HG03039 (cell line): ENCODE results near the gene CAPN5.

Experiments
- ATAC-seq: cut with Tn5 transposase; IDR thresholded peaks from one replicate; pipeline ENCODE4 v1.9.1; 2021; ENCODE audit warnings: mild to moderate bottlenecking, moderate library complexity; ENCODE audit not compliant: unreplicated experiment

Gene CAPN5

DNA sequence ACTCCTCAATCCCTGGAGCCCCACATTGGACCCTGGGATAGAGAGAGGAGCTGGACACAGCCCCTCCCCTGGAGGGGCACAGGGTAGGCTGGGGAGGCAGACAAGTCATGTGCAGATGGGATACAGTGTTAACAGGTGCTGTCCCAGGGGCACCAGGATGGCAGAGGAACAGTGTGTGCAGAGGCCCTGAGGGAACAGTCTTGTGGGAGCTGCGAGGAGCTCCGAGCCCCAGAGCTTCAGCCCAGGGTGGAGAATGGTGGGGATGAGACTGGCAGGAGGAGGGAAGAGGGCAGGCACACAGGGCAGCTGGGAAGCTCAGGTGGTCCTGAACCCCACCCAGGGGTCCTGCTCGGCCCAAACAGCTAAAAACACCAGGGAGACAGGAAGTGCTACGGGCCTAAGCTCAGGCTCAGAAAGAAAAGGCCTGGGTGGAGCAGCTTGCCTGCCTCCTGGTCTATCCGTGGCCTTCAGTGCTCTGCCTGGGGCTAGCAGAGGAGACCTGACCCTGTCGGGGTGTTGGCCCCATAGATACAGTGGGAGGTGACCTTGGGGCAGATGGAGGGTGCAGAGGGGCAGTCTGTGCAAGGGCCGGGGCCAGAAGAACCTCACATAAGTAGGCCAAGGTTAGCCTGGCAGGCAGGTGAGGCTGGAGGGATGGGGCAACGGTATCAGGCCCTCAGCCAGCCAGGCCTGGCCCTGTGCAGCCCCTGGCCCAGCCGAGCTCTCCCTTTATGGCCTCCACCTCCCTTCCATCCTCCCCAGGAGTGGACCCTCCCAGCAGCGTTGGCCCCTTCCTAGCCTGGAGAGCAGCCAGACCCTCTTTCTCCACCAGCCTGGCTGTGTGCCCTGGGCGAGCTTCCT lies 15.4 kb downstream of the CAPN5 start:
- ATAC-seq: no peak

DNA sequence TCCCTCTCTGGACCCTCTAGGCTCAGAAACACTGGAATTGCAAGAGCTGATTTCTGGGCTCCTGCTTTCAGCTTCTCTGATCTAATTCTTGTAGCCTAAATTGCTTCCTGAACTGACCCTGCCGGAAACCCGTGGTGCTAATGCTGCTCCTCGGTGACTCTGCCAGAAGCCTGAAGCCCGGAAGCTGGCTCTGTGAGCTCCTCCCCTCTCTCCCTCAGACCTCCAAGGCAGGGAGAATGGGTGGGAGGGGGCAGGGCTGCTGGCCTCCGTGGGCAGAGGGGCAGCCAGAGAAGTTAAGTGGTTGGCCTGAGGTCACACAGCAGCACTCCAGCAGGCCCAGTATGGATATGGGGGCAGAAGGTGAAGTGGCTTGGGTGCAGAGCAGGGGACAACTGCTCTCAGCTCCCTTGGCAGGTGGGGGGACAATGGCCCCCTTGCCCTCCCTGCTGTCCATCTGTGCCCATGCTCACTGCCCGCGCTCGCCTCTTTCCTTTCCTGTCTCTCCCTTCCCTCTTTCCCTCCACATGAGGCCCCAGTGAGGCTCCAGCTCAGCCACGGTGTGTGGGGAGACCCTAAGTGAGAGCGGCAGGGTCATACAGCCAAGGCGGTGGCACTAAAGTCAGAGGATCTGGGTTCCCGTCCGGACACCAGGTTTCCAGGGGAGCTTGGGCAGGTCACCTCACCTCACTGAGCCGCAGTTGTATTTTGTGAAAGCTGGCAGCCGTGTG lies 16.2 kb downstream of the CAPN5 start:
- no peak for ATAC-seq

DNA sequence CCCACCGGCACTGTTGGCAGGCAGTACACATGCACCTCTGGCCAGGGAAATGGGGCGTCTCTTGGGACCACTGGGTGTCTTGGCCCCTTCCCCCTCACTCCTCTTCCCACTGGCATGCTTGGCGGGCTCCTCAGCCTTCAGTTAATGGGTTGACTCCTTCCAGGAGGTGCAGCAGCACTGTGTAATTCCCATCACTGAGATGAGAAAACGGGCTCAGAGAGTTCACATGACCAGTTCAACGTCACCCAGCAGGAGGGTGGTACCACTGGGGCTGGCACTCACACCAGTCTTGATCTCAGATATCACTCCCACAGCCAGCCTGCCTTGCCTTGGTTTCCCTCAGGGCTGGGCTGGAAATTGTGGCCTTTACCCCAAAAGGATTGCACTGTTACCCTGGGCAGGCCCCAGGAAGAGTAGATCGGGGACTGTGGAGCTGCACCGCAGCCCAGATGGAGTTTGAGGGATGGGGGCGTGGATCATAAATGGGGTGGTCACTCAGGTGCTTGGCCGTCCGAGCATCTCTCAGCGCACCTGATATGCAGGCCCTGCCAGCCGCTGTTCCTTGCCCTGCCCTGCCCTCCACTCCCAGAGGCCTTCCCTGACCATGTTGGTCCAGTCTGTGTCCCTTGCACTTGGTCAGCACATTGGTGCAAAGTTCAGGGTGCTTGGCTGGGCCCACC lies 16.9 kb downstream of the CAPN5 start:
- ATAC-seq: no peak

DNA sequence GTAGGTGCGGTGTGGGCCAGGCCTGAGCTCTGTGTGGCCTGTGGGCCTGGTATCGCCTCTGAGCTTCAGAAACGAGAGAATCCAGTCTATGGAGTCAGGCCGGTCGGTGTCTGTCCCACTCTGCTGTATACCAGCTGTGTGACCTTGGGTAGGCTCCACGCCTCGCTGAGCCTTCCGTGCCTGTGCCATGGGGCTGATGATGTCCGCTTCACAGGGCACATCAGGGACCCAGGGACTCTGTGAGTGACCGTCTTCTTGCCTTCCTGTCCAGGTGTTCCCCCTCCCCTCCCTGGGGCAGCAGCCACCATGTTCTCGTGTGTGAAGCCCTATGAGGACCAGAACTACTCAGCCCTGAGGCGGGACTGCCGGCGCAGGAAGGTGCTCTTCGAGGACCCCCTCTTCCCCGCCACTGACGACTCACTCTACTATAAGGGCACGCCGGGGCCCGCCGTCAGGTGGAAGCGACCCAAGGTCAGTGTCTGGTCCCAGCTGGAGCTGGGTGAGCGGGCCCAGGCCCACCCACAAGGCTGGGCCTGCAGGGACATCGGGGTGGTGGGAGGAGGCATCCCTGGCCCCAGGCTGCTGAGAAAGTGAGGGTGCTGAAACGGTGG lies 17.9 kb downstream of the CAPN5 start:
- ATAC-seq: no peak

DNA sequence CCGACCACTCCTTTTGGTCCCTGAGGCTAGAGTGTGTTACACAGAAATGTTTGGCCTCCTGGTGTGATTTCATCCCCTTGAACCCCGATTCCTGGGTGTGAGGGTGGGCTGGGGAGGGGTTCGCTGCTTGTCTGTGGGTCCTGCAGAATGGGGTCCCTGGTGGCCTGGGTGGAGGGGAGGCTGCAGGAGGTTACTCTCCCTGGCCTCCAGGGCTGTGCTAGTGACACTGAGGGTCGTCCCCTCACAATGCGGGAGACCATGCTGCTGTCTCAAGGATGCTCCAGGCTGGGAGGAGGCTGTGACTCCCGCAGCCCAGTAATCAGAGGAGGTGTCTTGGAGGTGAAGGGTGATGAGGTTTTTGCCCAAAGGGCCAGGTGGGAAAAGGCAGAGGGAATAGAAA lies 18.9 kb downstream of the CAPN5 start:
- no peak for ATAC-seq

DNA sequence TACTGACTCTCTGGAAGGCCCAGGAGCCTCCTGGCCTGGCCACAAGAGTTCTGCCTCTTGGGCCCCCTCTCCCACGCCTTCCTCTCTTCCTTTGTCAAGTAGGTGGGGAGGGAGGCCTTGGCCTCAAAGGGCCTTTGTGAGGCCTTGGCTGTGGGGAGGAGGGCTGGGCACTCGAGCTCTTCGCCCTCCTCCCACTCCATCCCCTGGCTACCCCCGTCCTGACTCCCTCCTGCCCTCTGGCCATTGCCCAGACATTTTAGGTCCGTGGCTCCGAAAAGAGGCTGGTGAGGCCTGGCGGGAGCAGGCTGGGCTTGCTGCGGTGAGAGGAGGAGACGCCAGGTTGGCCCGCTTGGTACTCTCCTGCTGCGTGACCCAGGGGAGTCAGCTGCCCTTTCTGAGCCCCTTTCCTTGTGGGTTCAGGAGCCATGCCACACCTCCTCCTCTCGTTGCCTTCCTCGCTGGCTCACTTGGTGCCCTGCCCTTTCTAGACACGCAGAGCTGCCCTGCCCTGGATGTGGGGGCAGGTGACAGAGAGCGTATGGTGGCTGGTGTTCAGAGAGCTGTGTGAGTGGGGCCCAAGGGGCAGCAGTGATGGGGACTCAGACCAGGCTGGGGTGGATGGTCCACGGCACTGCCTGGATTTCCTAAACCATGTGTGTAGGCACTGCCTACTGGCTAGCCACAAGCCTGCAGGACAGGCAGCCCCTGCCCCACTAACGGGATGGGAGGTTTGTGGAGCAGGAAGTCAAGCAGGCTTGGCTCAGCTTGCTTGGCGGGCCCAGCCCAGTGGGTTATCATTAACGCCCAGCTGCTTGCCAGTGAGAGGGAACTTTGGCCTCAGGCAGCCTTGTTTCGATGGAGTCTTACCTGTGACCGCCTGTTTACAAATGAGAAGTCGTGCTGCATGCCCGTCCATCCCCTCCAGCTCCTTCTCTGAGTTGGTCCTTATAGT lies 20.0 kb downstream of the CAPN5 start:
- no peak for ATAC-seq

DNA sequence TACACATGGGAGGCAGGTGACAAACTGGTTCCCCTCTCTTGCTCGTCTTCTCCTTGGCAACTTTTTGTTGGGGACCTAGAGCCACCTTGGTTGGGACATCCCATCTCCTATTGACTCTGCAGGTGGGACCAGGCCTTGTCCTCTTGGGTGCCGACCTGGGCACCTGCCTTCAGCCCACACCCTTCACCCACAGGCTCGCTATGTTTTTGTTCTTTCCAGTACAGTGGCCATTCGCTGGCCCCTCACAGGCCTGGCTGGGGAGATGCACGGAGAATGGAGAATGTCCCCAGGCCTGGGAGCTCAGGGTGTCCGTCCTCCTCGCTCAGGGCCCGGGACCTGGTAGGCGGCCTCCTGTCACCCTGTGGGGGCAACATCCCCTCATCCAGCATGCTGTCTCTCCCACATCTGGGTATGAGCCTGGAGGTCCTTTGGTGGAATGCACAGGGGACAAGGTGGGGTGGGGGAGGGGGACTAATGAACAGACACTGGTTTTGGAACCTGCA lies 21.0 kb downstream of the CAPN5 start:
- no peak for ATAC-seq

DNA sequence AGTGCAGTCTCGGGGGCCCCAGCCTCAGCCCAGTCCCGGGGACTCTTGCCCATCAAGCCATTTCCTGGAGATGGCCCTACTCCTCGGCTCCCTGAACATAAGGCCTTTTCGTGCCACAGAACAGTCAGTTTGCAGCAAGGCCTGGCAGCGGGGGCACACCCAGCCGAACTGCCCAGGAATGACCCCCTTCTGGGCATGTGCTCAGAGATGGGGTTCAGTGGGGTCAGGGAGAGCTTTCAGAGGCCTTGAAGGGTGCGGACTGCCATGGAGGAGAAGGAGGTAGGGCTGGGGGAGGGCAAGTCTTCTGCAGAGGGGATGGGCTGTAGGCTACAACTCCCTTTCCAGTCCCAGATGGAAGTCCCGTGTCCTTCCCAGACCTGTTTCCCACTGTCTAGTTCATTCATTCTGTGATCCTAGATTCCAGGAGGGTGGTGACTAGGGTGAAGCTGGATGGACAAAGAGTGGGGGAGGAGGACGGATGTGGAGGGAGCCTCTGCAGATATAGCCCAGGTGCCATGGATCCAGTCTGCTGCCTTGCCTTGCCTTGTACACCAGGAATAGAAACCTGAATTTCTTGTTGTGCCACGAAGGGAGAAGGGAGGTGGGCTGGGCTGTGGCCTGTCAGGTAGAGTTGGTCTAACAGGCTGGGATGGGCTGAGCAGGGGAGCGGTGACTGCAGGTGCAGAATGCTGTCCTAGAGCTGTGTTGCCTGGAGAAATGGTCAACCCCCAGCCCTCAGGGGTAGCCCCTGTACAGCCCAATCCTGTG lies 21.6 kb downstream of the CAPN5 start:
- no peak for ATAC-seq

DNA sequence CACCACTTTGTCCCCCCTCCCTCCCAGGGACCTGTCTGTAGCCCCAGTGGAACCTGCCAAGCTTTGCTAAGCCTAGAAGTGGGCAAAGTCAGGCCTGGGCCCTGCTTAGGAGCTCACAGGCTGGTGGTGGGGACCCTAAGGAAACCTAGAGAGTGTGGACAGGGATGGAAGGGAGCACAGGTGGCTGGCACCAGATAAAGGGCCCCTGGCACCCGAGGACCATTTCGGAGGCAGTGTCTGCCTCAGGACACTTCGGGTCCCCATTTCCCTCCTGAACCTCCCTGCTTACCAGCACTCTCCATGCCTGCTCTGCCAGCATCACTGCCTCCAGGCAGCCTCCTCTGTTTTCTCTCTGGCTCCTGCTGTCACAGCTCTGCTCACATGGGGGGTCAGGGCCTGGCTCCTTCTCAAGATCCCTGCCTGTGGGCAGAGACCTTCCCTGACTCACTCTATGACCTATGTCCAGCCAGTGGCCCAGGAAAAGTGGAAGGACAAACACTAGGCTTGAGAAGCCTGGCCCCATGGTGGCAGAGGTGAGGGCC lies 22.3 kb downstream of the CAPN5 start:
- ATAC-seq: no peak

DNA sequence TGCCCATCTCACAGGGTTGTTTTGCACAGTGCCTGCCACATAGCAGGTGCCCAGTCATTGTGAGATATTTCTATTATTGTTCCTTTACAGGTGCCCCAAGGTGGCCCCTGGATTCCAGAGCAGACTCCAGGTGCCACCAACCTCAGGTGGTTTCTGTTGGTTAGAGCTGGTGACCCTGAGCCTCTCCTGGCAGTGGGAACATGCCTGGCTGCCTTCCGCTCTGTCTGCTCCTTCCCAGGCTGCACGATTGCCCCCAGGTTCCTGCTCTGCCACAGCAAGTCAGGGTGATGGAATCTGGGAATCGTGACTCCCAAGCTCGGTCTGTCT lies 23.2 kb downstream of the CAPN5 start:
- no peak for ATAC-seq

DNA sequence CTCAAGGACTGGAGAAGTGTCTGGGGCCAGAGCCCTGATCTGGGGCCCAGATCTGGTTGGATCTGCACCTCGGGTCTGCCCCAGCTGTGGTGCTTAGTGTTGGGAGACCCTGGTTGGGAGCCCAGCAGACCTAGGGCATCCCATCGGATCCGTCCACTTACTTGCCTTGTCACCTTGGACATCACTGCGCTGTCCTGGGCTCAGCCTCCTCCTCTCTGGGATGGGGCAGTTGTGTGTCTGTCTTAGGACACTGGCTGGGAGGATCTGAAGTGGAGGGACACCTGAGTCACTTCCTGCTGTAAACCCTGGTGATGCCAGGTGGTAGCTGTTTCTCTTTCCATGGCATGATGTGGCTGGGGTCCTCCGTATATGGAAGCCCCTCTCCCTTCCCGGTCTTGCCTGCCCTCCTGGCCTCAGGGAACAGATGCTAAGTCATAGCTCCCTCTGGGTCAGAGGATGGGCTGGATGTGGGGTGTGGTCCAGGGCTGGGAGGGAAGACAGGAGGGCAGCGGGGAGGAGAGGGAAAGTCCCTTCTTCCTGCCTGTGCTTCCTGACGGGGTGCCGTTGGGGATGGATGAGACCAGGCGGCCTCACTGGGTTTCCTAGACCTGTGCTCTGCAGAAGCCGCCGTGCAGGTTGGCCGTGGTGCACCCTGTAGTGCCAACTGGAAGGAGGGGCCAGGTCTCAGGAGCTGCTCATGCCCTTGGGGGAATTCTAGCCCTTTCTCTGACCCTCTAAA lies 23.8 kb downstream of the CAPN5 start:
- no peak for ATAC-seq

DNA sequence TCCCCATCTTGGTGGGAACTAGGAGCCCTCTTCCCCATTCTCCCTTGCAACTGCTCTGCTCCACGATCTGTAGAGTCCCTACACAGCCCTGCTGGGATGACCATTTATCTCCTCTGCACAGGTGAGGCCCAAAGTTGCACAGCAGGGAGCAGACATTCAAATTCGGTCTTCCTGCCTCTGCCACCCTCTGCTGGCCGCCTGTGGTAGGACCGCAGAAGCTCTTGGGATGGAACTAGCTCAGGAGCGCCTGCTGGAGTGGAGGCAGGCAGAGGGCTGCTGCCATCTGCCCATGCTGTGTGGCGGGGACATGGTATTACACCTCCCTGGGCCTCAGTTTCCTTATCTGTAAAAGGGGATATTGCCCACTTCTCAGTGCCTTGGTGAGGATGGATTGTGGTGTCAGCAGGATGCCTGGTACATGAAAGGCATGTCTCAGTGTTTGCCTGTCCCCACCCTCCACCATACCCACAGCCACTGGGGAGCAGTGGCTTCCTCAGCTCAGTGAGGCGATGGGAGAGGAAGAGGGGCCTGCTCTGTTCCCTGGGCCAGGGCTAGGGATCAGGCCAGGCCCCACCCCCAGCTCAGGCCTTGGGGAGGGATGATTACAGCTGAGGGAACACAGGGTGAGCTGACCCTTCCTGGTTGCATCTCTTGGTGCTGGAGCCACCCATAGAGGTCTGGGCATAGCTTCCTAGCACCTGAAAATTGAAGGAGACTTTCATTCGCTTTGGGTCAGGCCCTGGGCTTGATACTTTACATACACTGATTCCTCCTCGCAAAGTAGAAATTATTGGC lies 24.6 kb downstream of the CAPN5 start:
- peak; percentile 78 for ATAC-seq

DNA sequence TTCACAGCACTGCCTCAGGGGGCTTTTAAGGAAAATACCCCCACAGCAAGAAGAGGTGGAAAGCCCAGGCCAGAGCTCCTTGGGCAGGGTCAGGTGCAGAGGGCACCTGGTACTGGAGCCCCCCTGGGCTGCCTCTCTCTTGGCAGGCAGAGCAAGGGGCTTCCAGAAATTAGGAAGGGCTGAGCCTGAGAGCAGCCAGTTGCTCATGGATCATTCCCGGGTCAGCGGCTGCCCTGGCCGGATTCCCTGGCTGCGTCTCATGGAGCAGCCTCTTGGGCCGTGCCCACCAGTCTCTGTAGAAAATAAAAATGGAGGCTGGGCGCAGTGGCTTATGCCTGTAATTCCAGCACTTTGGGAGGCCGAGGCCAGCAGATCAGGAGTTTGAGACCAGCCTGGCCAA lies 25.6 kb downstream of the CAPN5 start:
- no peak for ATAC-seq

DNA sequence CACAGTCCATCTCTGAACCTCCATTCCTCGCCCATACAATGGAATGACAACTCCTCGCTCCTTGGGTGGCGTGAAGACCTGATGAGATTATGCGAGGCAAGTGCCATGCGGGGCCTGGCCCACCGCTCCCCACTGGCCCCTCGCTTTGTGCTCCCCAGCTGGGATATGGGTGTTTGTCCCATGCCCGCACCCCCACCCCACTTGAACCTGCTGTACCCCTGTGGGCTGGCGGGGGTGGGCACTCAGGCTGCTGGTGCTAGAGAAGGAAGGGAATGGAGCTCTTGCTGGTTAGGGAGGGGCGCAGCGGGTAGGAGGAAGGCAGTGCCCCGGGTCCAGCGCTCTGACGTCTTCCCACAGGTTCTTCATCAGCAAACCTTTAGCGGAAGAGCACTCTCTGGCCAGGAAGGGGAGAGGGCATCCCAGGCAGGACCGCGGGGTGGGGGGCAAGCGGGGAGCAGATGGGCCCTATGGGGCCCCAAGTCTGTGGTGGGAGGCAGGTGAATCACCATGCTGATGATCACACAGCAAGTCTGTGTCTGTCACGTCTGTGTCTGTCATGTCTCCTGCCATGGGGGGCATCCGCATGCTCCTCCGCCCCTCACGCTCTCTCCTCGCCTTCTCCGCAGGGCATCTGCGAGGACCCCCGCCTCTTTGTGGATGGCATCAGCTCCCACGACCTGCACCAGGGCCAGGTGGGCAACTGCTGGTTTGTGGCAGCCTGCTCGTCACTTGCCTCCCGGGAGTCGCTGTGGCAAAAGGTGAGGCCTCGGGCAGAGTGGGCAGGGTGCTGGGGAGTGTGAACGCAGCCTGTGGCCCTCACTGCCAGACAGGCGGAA lies 26.5 kb downstream of the CAPN5 start:
- no peak for ATAC-seq

DNA sequence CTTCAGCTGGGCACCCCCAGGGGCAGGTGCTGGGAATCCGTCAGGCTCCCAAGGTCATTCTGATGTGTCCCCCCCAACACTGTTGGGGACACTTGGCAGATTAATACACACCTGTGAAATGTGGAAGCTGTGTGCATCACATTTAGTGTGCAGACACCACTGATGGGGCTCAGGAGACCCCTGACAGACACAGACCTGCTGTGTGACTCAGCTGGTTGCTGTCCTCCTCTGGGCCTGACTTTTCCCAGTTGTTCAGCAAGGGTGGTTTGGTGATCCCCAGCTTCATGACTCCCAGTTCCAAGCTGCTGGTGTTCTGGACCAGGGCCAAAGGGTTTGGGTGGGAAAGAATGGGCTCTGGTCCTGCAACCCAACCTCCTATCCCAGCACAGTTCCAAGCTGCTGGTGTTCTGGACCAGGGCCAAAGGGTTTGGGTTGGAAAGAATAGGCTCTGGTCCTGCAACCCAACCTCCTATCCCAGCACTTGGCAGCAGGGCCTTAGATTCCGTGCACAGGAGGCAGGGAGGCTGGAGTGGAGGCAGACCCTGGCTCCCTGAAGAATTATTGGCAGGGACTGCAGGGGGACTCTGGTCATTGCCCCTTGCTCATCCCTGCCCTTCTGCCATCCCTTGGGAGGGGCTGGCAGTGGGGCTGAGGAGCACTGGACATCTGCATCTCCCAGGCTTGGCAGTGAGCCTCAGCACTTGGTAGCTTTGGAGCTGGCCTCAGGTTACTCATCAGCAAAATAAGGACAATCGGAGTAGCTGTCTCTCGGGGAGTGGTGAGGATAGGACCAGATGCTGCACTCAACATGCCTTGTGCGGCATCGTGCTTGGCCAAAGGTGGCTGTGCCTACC lies 27.4 kb downstream of the CAPN5 start:
- ATAC-seq: no peak

DNA sequence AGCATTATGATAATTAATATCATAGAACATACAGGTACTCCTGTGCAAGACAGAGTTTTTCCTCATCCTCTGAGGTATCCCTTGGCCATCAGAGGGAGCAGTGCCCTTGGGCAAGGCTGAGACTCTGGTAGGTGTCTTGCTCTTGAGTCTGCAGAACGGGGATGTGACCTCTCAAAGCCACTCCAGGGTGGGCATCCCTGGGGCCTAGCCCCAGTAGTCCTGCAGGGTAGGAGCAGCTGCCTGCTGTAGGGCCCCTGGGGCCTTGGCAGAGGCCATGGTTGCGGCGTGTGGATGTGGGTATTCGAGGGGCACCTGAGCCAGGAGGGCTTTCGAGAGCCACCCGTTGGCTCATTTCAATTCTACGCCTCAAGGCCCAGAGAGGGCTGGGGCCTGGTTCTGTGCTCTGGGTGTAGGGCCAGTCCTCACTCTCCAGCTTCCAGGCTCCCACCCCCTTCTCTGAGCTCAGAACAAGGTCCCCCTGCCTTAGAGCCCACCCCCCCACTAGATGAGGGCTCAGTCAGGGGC lies 28.1 kb downstream of the CAPN5 start:
- no peak for ATAC-seq
